ENCODE data around the gene SH3RF2.

- TF ChIP-seq, protein P1, sequence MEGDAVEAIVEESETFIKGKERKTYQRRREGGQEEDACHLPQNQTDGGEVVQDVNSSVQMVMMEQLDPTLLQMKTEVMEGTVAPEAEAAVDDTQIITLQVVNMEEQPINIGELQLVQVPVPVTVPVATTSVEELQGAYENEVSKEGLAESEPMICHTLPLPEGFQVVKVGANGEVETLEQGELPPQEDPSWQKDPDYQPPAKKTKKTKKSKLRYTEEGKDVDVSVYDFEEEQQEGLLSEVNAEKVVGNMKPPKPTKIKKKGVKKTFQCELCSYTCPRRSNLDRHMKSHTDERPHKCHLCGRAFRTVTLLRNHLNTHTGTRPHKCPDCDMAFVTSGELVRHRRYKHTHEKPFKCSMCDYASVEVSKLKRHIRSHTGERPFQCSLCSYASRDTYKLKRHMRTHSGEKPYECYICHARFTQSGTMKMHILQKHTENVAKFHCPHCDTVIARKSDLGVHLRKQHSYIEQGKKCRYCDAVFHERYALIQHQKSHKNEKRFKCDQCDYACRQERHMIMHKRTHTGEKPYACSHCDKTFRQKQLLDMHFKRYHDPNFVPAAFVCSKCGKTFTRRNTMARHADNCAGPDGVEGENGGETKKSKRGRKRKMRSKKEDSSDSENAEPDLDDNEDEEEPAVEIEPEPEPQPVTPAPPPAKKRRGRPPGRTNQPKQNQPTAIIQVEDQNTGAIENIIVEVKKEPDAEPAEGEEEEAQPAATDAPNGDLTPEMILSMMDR (IDR thresholded peaks at IDR 0.05; ENCODE audit: low read depth, low read length), result no peak
- TF ChIP-seq EZH2phosphoT487 (IDR thresholded peaks at IDR 0.05; ENCODE audit: low read depth), result no peak
These were observed 71.6 kb downstream of the SH3RF2 start for GRCh38 chr5:146007989-146008388.
